Activated T-cell treated with anti-CD3 and anti-CD28 coated beads, Interleukin-2, amount 50 U/mL, for 1 hour (primary cell): ENCODE data around the gene OR14I1.

ENCODE experiments used
- DNase-seq: peaks from one replicate; pipeline ENCODE4 v3.0.0-alpha.2; 2020

OR14I1 gene

GRCh38 chr1:248702714-248703113 is at the start of gene OR14I1:
Gene OR14I1, minus strand, starts transcription at chr1:248702766.
- no peak for DNase-seq

- DNase-seq, result no peak
Observed at GRCh38 chr1:248751635-248752034, 49.1 kb upstream of the OR14I1 start.

GRCh38 chr1:248751142-248751541 is 48.6 kb upstream of the OR14I1 start:
- no peak for DNase-seq

GRCh38 chr1:248750496-248750895 is 47.9 kb upstream of the OR14I1 start:
- DNase-seq, result no peak

GRCh38 chr1:248748211-248748610 is 45.6 kb upstream of the OR14I1 start:
- DNase-seq, result no peak

- no peak for DNase-seq
Observed at GRCh38 chr1:248740876-248741275, 38.3 kb upstream of the OR14I1 start.

GRCh38 chr1:248739572-248740205 is 37.1 kb upstream of the OR14I1 start:
- no peak for DNase-seq

GRCh38 chr1:248737457-248737856 is 34.9 kb upstream of the OR14I1 start:
- no peak for DNase-seq

- DNase-seq, result no peak
Observed at GRCh38 chr1:248736977-248737376, 34.4 kb upstream of the OR14I1 start.

GRCh38 chr1:248733566-248733965 is 31.0 kb upstream of the OR14I1 start:
- no peak for DNase-seq

- DNase-seq, result no peak
Observed at GRCh38 chr1:248730507-248731335, 28.2 kb upstream of the OR14I1 start.

GRCh38 chr1:248714248-248714647 is 11.7 kb upstream of the OR14I1 start:
- DNase-seq, result no peak

GRCh38 chr1:248710305-248710900 is 7.8 kb upstream of the OR14I1 start:
- DNase-seq, result no peak

GRCh38 chr1:248704606-248705005 is 2.0 kb upstream of the OR14I1 start:
- no peak for DNase-seq

- DNase-seq, result no peak
Observed at GRCh38 chr1:248703674-248704073, 1.1 kb upstream of the OR14I1 start.

GRCh38 chr1:248699099-248699498 is 3.5 kb downstream of the OR14I1 start:
- no peak for DNase-seq

- no peak for DNase-seq
Observed at GRCh38 chr1:248697907-248698306, 4.7 kb downstream of the OR14I1 start.

- no peak for DNase-seq
Observed at GRCh38 chr1:248696774-248697173, 5.8 kb downstream of the OR14I1 start.

GRCh38 chr1:248696261-248696660 is 6.3 kb downstream of the OR14I1 start:
- no peak for DNase-seq

GRCh38 chr1:248695451-248696132 is 7.0 kb downstream of the OR14I1 start:
- no peak for DNase-seq

- DNase-seq, result no peak
Observed at GRCh38 chr1:248691567-248692155, 10.9 kb downstream of the OR14I1 start.

- DNase-seq, result no peak
Observed at GRCh38 chr1:248688527-248689298, 13.9 kb downstream of the OR14I1 start.
